ENCODE measurements around the gene ENDOU.

Gene ENDOU

GRCh38 chr12:47747596-47748506 is 22.6 kb upstream of the ENDOU start:
- H3K79me1 ChIP-seq (ENCODE audit: low read depth, low read length): no peaks in the 10 kb centered on the region
- peak overlapping the region; percentile 18 for H2AK5ac ChIP-seq (ENCODE audit: low read depth, low read length)
- no peak overlapping the region for H3K23ac ChIP-seq (ENCODE audit: low read depth, low read length, poor library complexity)
- no peak overlapping the region for H2AFZ ChIP-seq (ENCODE audit: low read length)
- WGBS, 2 donors (ENCODE audit: extremely low coverage in 2 of 2, insufficient read length in 2 of 2, insufficient replicate concordance in 1 of 2): no CpG with 5 or more reads among the region's 14 CpGs
- no peaks in the 10 kb centered on the region for H3K9me3 ChIP-seq (replicated peaks in 1 of 2; ENCODE audit: control insufficient read depth in 2 of 2, insufficient read depth in 1 of 2, low read depth in 1 of 2, low read length in 2 of 2)
- H3K4me1 ChIP-seq (ENCODE audit: control insufficient read depth in 2 of 2, insufficient read depth in 1 of 2, low read depth in 1 of 2, low read length in 2 of 2): peaks cover 0 to 13% of the 10 kb centered on the region in 2 donors
- H3K18ac ChIP-seq (ENCODE audit: low read length): no peak overlapping the region
- H4K91ac ChIP-seq (ENCODE audit: low read depth, low read length, poor library complexity): no peak overlapping the region
- no peak overlapping the region for H3K4me2 ChIP-seq (ENCODE audit: insufficient read depth, low read length, poor library complexity, severe bottlenecking)
- no peak overlapping the region for H3K27ac ChIP-seq (replicated peaks; ENCODE audit: low read length)
- no peak overlapping the region for H3K4me3 ChIP-seq (ENCODE audit: low read length in 2 of 2)
- no peak for DNase-seq (ENCODE audit: low spot score)
- H2BK12ac ChIP-seq (ENCODE audit: low read length): no peak overlapping the region
- no peak overlapping the region for H4K8ac ChIP-seq (ENCODE audit: low read depth, low read length)
- peak overlapping the region; percentile 73 for H3K9ac ChIP-seq (ENCODE audit: low read depth, low read length, poor library complexity)
- no peak overlapping the region for H2BK15ac ChIP-seq (ENCODE audit: low read length)
- H3K14ac ChIP-seq (ENCODE audit: low read length): peak overlapping the region; percentile 43
- H3K36me3 ChIP-seq (replicated peaks in 1 of 2; ENCODE audit: control insufficient read depth in 2 of 2, insufficient read depth in 2 of 2, low read length in 2 of 2): no peaks in the 10 kb centered on the region
- no peaks in the 10 kb centered on the region for H3K27me3 ChIP-seq (ENCODE audit: control insufficient read depth in 3 of 3, insufficient read depth in 3 of 3, low read depth in 1 of 3, low read length in 3 of 3)
- H2BK120ac ChIP-seq (ENCODE audit: low read depth, low read length): no peak overlapping the region
- H3K4ac ChIP-seq (ENCODE audit: low read length): no peak overlapping the region
- H2BK5ac ChIP-seq (ENCODE audit: low read length): no peak overlapping the region

DNA sequence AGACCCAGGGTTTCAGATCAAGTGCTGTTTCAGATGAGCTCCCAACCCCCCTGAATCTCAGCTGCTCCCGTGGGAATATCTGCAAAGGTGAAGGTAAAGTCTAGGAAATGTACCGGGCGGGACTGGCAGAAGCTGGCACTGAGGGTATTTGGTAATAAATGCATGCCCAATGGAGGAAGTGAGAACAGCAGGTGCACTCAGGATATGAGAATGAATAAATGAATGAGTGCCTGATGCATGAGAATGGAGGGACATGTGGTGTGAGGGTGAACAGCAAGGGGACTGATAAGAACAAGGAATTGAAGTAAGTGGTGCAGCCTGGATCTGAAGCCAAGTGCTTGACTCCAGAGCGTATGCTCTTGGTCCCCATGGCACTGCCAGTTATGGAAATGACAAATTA is 21.8 kb upstream of the ENDOU start:
- H3K36me3 ChIP-seq (replicated peaks in 1 of 2; ENCODE audit: control insufficient read depth in 2 of 2, insufficient read depth in 2 of 2, low read length in 2 of 2): no peaks in the 10 kb centered on the region
- no peak overlapping the region for H4K91ac ChIP-seq (ENCODE audit: low read depth, low read length, poor library complexity)
- no peak overlapping the region for H2BK5ac ChIP-seq (ENCODE audit: low read length)
- H2AK5ac ChIP-seq (ENCODE audit: low read depth, low read length): peak overlapping the region; percentile 18
- H3K4me2 ChIP-seq (ENCODE audit: insufficient read depth, low read length, poor library complexity, severe bottlenecking): no peak overlapping the region
- no peak overlapping the region for H3K9ac ChIP-seq (ENCODE audit: low read depth, low read length, poor library complexity)
- H3K14ac ChIP-seq (ENCODE audit: low read length): no peak overlapping the region
- H2BK15ac ChIP-seq (ENCODE audit: low read length): no peak overlapping the region
- no peak overlapping the region for H3K4me3 ChIP-seq (ENCODE audit: low read length in 2 of 2)
- peaks cover 0 to 13% of the 10 kb centered on the region in 2 donors for H3K4me1 ChIP-seq (ENCODE audit: control insufficient read depth in 2 of 2, insufficient read depth in 1 of 2, low read depth in 1 of 2, low read length in 2 of 2)
- H3K18ac ChIP-seq (ENCODE audit: low read length): no peak overlapping the region
- H3K27me3 ChIP-seq (ENCODE audit: control insufficient read depth in 3 of 3, insufficient read depth in 3 of 3, low read depth in 1 of 3, low read length in 3 of 3): no peaks in the 10 kb centered on the region
- WGBS, 2 donors (ENCODE audit: extremely low coverage in 2 of 2, insufficient read length in 2 of 2, insufficient replicate concordance in 1 of 2): no CpG with 5 or more reads among the region's 4 CpGs
- H2BK12ac ChIP-seq (ENCODE audit: low read length): no peak overlapping the region
- H3K79me1 ChIP-seq (ENCODE audit: low read depth, low read length): no peaks in the 10 kb centered on the region
- H3K23ac ChIP-seq (ENCODE audit: low read depth, low read length, poor library complexity): no peak overlapping the region
- no peak overlapping the region for H3K27ac ChIP-seq (replicated peaks; ENCODE audit: low read length)
- no peak overlapping the region for H4K8ac ChIP-seq (ENCODE audit: low read depth, low read length)
- H2AFZ ChIP-seq (ENCODE audit: low read length): no peak overlapping the region
- DNase-seq (ENCODE audit: low spot score): no peak
- H3K9me3 ChIP-seq (replicated peaks in 1 of 2; ENCODE audit: control insufficient read depth in 2 of 2, insufficient read depth in 1 of 2, low read depth in 1 of 2, low read length in 2 of 2): no peaks in the 10 kb centered on the region
- H2BK120ac ChIP-seq (ENCODE audit: low read depth, low read length): no peak overlapping the region
- H3K4ac ChIP-seq (ENCODE audit: low read length): no peak overlapping the region

GRCh38 chr12:47746523-47746922 is 21.2 kb upstream of the ENDOU start:
- Histone ChIP-seq H2BK120ac (ENCODE audit: low read depth, low read length) (no peak overlapping the region), H3K79me1 (ENCODE audit: low read depth, low read length) (no peaks in the 10 kb centered on the region), H3K4me2 (ENCODE audit: insufficient read depth, low read length, poor library complexity, severe bottlenecking) (no peak overlapping the region), H4K91ac (ENCODE audit: low read depth, low read length, poor library complexity) (no peak overlapping the region), H3K27ac (replicated peaks; ENCODE audit: low read length) (no peak overlapping the region), H3K36me3 (replicated peaks in 1 of 2; ENCODE audit: control insufficient read depth in 2 of 2, insufficient read depth in 2 of 2, low read length in 2 of 2) (no peaks in the 10 kb centered on the region), H3K23ac (ENCODE audit: low read depth, low read length, poor library complexity) (no peak overlapping the region), H3K4me3 (ENCODE audit: low read length in 2 of 2) (no peak overlapping the region), H3K4me1 (ENCODE audit: control insufficient read depth in 2 of 2, insufficient read depth in 1 of 2, low read depth in 1 of 2, low read length in 2 of 2) (peaks cover 0 to 13% of the 10 kb centered on the region in 2 donors), H2BK15ac (ENCODE audit: low read length) (peak overlapping the region; percentile 5), H2BK5ac (ENCODE audit: low read length) (no peak overlapping the region), H3K4ac (ENCODE audit: low read length) (no peak overlapping the region), H3K27me3 (ENCODE audit: control insufficient read depth in 3 of 3, insufficient read depth in 3 of 3, low read depth in 1 of 3, low read length in 3 of 3) (no peaks in the 10 kb centered on the region), H3K9me3 (replicated peaks in 1 of 2; ENCODE audit: control insufficient read depth in 2 of 2, insufficient read depth in 1 of 2, low read depth in 1 of 2, low read length in 2 of 2) (no peaks in the 10 kb centered on the region), H2BK12ac (ENCODE audit: low read length) (no peak overlapping the region), H3K14ac (ENCODE audit: low read length) (peak overlapping the region; percentile 58), H3K9ac (ENCODE audit: low read depth, low read length, poor library complexity) (no peak overlapping the region), H2AFZ (ENCODE audit: low read length) (no peak overlapping the region), H4K8ac (ENCODE audit: low read depth, low read length) (no peak overlapping the region), H3K18ac (ENCODE audit: low read length) (peak overlapping the region; percentile 8), H2AK5ac (ENCODE audit: low read depth, low read length) (peak overlapping the region; percentile 34)
- WGBS, 2 donors (ENCODE audit: extremely low coverage in 2 of 2, insufficient read length in 2 of 2, insufficient replicate concordance in 1 of 2): no CpG with 5 or more reads among the region's 7 CpGs
- no peak for DNase-seq (ENCODE audit: low spot score)

- Histone ChIP-seq H3K79me1 (ENCODE audit: low read depth, low read length) (no peaks in the 10 kb centered on the region), H3K18ac (ENCODE audit: low read length) (no peak overlapping the region), H3K4ac (ENCODE audit: low read length) (no peak overlapping the region), H3K14ac (ENCODE audit: low read length) (no peak overlapping the region), H2BK12ac (ENCODE audit: low read length) (no peak overlapping the region), H3K4me3 (ENCODE audit: low read length in 2 of 2) (no peak overlapping the region), H2BK15ac (ENCODE audit: low read length) (peak overlapping the region; percentile 5), H4K91ac (ENCODE audit: low read depth, low read length, poor library complexity) (no peak overlapping the region), H3K23ac (ENCODE audit: low read depth, low read length, poor library complexity) (no peak overlapping the region), H3K4me2 (ENCODE audit: insufficient read depth, low read length, poor library complexity, severe bottlenecking) (no peak overlapping the region), H3K9me3 (replicated peaks in 1 of 2; ENCODE audit: control insufficient read depth in 2 of 2, insufficient read depth in 1 of 2, low read depth in 1 of 2, low read length in 2 of 2) (no peaks in the 10 kb centered on the region), H3K36me3 (replicated peaks in 1 of 2; ENCODE audit: control insufficient read depth in 2 of 2, insufficient read depth in 2 of 2, low read length in 2 of 2) (no peaks in the 10 kb centered on the region), H2AK5ac (ENCODE audit: low read depth, low read length) (peak overlapping the region; percentile 34), H3K9ac (ENCODE audit: low read depth, low read length, poor library complexity) (no peak overlapping the region), H3K27ac (replicated peaks; ENCODE audit: low read length) (no peak overlapping the region), H3K27me3 (ENCODE audit: control insufficient read depth in 3 of 3, insufficient read depth in 3 of 3, low read depth in 1 of 3, low read length in 3 of 3) (no peaks in the 10 kb centered on the region), H4K8ac (ENCODE audit: low read depth, low read length) (no peak overlapping the region), H2AFZ (ENCODE audit: low read length) (no peak overlapping the region), H3K4me1 (ENCODE audit: control insufficient read depth in 2 of 2, insufficient read depth in 1 of 2, low read depth in 1 of 2, low read length in 2 of 2) (peaks cover 0 to 14% of the 10 kb centered on the region in 2 donors), H2BK5ac (ENCODE audit: low read length) (no peak overlapping the region), H2BK120ac (ENCODE audit: low read depth, low read length) (no peak overlapping the region)
- WGBS, 2 donors (ENCODE audit: extremely low coverage in 2 of 2, insufficient read length in 2 of 2, insufficient replicate concordance in 1 of 2): no CpG with 5 or more reads among the region's 5 CpGs
- DNase-seq (ENCODE audit: low spot score): no peak
These were observed 20.8 kb upstream of the ENDOU start for GRCh38 chr12:47746073-47746472.
